ENCODE data around the gene RPL13.
"Not testable (repeated sequence)": the region's sequence is repeated elsewhere in the genome, so short reads cannot be mapped to it uniquely, and the experiment has no call there.

RPL13 gene

DNA sequence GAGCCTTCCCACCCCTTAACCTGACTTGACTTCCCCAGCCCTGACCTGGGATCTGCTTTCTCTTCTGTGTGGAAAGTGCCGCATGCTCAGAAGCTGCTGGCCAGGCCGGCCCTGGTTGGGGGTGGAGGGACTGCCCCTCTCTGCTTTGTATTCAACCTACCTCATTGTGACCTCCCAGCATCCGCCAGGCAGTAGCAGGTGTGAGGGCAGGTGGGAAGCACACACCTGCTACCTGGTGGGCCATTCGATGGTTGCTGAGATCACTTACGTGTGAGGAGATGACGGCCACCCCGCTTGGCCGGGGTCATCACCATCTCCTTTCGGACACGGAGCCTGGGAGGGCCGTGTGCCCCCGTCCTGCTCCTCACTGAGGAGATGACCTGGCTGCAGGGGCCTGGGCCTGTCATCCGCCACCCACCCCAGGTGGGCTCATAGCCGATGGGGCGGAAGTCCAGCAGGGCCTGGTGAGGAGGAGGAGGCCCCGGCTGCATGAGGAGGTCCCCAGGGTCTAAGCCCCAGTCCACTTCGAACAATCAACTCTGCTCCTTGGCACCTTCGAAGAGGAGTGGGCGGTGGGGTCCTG, 22.2 kb downstream of the RPL13 start:
- TF ChIP-seq, protein P1, sequence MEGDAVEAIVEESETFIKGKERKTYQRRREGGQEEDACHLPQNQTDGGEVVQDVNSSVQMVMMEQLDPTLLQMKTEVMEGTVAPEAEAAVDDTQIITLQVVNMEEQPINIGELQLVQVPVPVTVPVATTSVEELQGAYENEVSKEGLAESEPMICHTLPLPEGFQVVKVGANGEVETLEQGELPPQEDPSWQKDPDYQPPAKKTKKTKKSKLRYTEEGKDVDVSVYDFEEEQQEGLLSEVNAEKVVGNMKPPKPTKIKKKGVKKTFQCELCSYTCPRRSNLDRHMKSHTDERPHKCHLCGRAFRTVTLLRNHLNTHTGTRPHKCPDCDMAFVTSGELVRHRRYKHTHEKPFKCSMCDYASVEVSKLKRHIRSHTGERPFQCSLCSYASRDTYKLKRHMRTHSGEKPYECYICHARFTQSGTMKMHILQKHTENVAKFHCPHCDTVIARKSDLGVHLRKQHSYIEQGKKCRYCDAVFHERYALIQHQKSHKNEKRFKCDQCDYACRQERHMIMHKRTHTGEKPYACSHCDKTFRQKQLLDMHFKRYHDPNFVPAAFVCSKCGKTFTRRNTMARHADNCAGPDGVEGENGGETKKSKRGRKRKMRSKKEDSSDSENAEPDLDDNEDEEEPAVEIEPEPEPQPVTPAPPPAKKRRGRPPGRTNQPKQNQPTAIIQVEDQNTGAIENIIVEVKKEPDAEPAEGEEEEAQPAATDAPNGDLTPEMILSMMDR (IDR thresholded peaks at IDR 0.05; ENCODE audit: borderline replicate concordance, insufficient read depth, low read depth, low read length) = no peak
- H3K4me3 ChIP-seq (ENCODE audit: low read depth, low read length) = no peak overlapping the region

GRCh38 chr16:89583197-89583894, 22.9 kb downstream of the RPL13 start:
- TF ChIP-seq, protein P1 (IDR thresholded peaks at IDR 0.05; ENCODE audit: borderline replicate concordance, insufficient read depth, low read depth, low read length) = no peak
- no peak overlapping the region for H3K4me3 ChIP-seq (ENCODE audit: low read depth, low read length)

GRCh38 chr16:89583895-89584644, 23.6 kb downstream of the RPL13 start:
- no peak overlapping the region for H3K4me3 ChIP-seq (ENCODE audit: low read depth, low read length)
- TF ChIP-seq, protein P1 (IDR thresholded peaks at IDR 0.05; ENCODE audit: borderline replicate concordance, insufficient read depth, low read depth, low read length) = no peak

DNA sequence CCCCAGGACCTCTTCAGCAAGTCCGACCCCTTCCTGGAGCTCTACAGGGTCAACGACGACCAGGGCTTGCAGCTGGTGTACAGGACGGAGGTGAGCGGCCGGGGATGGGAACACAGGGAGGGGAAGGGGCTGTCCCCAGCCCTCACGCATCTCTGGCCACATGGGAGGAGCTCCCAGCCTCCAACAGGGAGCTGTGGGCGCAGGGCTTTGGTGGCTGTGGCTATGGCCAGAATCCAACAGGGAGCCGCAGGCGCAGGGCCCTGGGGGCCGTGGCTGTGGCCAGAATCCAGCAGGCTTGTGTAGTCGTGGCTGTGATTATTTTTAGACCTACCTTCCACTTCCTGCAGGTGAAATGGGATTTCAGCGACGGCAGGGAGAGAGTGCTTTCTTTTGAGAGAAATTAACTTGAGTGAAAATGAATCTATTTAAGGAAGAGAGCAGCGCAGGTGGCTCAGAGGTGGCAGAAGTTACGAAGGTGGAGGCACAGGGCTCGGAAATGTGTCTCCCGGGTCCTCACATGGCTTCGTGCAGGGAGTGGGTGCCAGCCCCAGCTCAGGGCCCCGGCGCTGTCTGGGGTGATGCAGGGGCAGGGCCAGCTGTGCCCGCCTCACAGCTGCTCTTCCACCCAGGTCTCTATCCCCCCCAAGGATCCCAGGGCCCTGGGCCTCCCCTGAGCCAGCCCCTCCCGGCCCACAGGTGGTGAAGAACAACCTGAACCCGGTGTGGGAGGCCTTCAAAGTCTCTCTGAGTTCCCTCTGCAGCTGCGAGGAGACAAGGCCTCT, 24.5 kb downstream of the RPL13 start:
- TF ChIP-seq, protein P1 (IDR thresholded peaks at IDR 0.05; ENCODE audit: borderline replicate concordance, insufficient read depth, low read depth, low read length) = no peak
- no peak overlapping the region for H3K4me3 ChIP-seq (ENCODE audit: low read depth, low read length)

DNA sequence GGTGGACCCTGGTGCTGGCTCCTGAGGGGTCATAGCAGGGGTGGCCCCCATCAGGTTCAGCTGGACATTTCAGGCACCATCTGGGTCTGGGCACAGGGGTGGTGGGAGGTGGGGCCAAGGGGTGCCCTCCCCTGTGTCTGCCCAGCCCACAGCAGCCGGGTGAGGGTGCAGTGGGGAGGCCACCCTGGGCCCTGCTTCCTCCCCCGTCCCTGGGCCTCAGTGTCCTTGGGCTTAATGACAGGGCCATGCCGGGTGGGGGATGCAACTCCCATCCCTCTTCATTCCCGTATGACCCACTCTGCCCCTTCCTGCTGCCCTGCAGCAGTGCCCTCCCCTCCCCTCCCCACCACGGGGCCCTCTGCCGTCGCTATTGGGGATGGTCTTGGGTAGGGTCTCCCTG, 25.7 kb downstream of the RPL13 start:
- H3K4me3 ChIP-seq (ENCODE audit: low read depth, low read length) = no peak overlapping the region
- TF ChIP-seq, protein P1 (IDR thresholded peaks at IDR 0.05; ENCODE audit: borderline replicate concordance, insufficient read depth, low read depth, low read length) = no peak

- TF ChIP-seq, protein P1 (IDR thresholded peaks at IDR 0.05; ENCODE audit: borderline replicate concordance, insufficient read depth, low read depth, low read length) = no peak
- H3K4me3 ChIP-seq (ENCODE audit: low read depth, low read length) = no peak overlapping the region
Observed at GRCh38 chr16:89586853-89587252, 26.4 kb downstream of the RPL13 start.

DNA sequence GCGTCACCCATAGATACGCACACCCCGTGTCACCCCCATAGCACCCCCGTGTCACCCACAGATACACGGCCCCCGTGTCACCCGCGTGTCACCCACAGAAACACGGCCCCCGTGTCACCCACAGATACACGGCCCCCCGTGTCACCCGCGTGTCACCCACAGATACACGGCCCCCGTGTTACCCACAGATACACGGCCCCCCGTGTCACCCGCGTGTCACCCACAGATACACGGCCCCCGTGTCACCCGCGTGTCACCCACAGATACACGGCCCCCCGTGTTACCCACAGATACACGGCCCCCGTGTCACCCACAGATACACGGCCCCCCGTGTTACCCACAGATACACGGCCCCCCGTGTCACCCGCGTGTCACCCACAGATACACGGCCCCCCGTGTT, 27.2 kb downstream of the RPL13 start:
- not testable (repeated sequence) for H3K4me3 ChIP-seq (ENCODE audit: low read depth, low read length)

All from GM12875 (cell line).